GM19397 (cell line): ENCODE data around the gene PNPLA3.

Experiments
- ATAC-seq: cut with Tn5 transposase; IDR thresholded peaks from one replicate; pipeline ENCODE4 v1.9.1; 2021; ENCODE audit warnings: mild to moderate bottlenecking, moderate library complexity; ENCODE audit not compliant: unreplicated experiment

PNPLA3 gene

DNA sequence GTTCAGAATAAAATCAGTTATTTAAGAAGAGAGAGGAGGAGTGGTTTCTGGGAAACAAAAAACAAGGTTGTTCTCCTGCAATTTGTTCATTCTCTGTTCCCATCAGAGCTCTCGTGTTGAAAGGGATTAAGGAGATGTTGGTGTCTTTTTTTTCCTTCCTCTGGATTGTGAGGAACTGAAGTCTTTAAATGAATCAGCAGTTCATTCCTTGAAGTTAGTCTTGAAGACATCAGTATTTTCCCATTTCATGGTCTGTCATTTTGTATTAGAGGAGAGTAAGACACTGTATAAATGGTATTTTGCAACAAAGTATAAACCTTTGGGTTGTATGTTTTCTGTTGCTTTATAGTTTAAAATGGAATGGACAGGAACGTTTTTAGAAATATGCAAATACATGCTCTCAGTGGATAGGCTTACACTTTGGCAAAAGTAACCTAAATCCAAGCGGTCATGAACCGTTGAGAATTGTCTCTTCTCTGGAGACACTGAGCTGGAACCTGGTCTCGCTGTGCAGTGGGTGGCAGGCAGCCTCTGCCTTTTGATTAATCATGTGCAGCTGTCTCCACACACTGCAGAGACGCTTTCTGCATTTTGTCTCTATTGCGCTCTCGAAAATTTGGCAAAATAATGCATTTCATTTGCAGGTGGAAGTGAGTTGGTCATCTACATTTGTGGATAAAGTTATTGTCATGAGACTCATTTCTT lies 64.7 kb downstream of the PNPLA3 start:
- ATAC-seq = no peak

DNA sequence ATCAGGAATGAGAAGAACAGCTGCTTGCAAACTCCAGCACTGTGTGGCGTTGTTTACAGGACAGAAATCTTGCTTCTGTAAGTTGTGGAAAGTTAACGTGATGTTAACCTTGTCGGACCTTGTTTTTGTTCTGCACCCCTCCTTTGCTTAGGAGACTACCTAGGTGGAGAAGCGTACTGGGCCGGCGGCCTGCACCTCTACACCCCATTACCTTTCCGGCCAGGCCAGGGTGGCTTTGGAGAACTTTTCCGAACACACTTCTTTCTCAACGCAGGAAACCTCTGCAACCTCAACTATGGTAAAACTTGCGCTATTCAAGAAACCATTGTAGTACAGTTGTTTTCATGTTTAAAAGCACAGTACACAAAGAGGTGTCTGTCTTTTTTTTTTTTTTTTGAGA lies 65.4 kb downstream of the PNPLA3 start:
- no peak for ATAC-seq

DNA sequence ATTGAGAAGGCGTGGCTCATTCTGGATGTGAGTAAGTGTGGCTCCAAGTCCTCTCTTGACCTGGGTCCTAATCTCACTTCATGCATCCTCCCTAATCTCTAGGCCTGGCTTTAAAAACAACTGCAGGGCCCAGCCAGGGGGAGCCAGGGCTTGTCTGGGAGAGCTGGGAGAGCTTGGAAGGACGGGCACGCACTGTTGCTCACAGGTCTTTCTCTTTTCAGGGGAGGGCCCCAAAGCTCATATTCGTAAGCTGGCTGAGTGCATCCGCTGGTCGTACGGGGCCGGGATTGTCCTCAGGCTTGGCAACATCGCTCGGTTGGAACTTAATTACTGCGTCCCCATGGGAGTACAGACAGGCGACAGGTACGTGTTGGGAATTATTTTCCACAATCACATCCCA lies 66.4 kb downstream of the PNPLA3 start:
- no peak for ATAC-seq

DNA sequence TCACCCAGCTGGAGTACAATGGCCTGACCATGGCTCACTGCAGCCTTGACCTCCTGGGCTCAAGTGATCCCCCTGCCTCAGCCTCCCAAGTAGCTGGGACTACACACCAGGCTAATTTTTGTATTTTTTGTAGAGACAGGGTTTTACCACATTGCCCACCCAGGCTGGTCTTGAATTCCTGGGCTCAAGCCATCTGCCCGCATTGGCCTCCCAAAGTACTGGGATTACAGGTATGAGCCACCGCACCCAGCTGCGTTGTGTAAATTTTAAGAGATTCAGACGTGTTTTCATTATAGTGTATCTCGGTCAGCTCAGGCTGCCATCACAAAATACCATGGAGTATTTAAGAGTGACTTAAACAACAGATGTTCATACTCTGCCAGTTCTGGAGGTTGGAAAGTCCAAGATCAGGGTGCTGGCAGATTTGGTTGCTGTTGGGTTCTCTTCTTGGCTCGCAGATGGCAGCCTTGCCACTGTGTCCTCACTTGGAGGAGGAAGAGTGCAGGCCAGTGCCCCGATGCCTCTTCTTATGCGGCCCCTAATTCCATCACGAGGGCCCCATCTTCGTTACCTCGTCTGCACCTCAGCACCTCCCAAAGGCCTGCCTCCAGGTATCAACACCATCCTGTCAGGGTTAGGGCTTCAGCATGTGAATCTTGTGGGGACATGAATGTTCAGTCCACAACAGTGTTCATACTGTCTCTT lies 67.9 kb downstream of the PNPLA3 start:
- no peak for ATAC-seq

DNA sequence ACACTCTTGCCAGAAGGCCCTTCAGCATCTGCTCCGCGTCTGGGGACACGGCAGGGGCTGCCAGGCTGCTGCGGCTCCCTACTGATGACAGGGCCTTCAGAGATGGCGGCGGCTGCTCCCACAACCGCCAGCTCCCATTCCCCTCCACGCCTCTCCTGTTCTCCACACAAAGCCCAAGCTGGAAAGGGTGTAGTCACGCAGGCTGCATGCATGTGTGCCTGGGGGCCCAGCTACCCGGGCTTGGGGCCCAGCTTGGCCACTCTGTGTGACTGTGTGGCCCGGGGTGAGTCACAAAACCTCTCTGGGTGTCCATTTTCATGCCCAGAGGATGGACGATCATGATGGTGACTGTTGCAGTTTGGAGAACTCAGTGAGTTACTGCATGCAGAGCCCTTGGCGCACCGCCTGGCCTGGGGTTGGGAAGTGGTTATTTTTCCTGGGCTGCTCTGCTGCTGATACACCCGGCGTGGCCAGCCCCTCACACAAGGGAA lies 68.8 kb downstream of the PNPLA3 start:
- ATAC-seq = no peak

DNA sequence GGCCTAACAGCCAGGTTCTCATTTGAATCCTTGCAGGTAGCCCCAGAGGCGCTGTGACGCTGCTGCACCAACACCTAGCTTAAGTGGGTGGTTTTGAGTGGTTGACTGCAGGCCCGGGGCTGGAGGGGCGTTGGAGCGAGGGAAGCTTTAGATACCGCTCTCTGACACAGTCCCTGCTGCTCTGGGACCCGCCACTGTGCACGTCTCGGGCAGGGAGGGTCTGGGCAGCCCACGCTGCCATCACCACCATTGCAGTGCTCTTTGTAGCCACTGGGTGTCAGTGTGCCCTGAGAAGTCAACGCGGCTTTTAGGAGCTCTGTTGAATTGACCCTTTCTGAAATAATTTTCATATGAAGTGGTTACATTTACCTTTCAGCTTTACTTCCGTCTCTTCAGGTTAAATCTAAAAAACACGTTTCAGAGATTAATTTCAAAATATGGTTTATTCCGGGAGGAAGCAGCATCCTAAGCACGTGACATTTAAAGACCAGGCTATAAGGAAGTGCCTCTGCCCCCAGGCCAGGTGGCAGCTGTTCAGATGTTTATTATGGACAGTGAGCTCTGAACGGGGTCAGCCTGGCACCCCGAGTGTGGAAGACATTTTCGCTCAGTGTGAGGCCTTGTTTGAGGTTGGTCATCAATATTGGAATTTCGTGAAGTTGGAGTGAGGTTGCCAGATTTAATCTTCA lies 69.6 kb downstream of the PNPLA3 start:
- no peak for ATAC-seq

DNA sequence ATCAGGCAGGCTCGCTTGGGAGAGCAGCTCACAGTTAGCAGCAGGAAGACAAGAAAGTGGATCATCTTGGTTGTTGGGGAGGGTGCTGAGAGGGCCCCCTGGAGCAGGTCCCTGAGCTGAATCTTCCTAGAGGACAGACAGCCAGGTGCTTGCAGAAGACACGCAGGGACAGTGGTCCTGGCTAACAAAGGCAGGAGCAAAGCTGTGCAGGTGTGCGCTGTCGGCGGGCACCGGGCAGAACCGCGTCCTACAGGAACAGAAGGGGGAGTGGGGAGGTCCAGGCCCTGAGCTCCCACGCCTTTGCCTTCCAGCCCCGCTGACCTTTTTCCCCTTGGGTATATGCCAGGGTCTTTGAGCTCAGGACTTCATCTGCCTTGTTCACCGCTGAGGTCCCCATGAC lies 70.4 kb downstream of the PNPLA3 start:
- ATAC-seq = no peak

DNA sequence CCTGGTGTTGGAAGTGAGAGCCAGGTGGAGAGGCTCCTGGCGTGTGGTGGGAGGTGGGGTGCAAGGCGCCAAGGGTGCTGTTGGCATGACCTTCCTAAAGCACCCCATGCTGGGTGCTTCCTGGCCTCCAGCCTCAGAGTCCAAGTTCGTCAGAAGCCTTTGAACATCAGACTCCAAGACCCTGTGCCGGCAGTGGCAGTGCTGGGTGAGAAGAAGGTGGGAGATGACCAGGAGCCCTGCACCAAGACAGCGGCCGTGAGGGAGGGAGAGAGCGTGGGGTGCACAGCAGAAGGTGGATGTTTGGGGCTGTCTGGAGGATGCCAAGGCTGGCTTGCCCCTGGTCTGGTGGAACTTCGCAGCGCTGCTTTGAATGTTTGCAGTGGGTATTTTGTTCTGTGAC lies 70.8 kb downstream of the PNPLA3 start:
- ATAC-seq = no peak

DNA sequence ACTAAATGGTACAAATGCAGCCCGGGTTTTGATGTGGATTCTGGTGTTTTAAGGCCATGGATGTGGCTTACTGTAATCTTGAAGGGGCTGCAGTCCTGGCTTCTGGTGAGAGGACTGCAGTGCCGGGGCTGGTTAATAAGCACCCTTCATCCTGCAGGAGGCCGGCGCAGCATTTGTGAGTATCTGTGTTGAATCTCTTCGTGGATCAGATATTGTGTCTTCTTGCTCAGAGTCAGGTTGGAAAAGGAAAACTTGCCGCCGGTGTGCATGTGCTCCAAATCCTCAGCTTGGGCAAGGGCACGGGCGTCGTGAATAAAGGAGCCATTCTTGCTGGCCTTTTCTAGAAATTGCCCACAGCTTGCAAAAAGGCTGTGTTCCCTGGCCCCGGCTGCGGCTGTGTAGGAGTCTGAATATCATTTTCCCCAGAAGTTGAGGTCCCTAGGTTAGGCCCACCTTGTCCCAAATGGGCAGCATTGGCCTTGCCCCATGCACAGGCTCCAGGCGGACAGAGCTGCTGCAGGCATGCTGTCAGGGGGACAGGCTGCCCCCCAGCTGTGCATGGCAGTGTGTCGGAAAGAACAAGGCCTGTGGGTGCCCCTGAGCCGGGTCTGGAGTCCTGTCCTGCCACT lies 71.6 kb downstream of the PNPLA3 start:
- ATAC-seq = no peak

DNA sequence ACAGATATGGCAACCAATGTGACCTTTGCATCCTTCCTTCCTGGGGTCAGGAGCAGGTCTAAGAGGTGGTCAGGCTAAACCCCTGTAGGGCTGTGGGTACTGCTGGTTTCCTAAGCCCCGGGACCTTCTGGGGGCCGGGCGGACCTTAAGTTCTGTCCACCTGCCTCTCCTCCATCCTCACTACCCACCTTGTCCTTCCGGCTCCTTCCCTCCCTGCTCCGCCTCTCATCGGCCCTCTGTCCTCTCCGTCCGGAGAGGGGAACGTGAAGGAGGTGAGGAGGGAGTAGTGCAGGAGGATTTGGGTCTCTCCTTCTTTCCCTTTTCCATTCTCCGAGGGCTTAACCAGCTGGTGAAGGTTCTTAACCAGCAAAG lies 72.2 kb downstream of the PNPLA3 start:
- ATAC-seq = no peak

DNA sequence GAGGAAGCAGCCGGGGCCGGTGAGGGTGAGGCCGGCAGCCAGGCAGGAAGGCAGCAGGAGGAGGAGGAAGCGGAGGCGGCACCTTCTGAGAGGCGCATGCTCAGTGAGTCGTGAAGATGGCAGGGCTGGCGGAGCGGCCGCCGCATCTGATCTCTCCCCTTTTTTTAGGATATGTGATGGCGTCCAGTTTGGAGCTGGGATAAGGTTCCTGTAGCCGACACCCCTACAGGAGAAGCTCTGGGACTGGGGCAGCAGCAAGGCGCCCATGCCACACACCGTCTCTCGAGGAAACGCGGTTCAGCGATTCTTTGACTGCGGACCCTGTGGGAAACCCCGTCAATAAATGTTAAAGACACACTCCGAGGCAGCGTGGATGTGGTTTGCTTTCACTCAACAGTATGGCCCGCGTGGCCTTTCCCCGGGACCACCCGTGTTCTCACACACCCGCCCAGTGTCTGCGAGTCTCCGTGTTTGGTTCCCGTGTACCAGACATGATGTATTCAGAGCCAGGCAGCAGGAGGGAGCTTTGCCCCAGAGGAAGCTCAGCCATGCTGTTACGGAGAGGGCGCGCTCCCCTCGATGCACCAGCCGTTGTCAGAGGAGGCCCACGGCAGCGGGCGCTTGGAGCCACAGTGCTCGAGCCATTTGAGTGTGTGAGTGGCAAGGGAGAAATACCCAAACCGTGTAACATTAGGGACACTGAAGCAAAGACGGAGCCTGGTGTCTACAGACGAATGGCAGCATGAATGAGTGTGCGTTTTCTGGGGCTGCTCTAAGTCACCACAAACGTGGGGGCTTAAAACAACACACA lies 72.8 kb downstream of the PNPLA3 start:
- ATAC-seq = no peak

DNA sequence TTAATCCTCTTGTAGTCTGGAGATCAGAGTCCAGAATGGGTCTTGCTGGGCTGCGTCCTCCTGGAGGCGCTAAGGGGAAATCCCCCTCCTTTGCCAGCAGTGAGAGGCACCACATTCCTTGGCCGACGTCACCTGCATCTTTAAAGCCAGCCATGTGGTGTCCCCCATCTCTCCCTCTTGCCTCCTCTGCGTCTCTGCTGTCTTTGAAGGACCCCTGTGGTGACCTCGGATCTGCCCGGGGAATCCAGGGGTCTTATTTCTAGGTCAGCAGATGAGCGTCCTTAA lies 73.3 kb downstream of the PNPLA3 start:
- no peak for ATAC-seq
